K562 (cell line): ENCODE data around the gene AMTN. TPM values are rescaled to one million over a fixed set of nuclear protein-coding genes. Genes with fewer than 3 reads are reported as not detected.

Experiments
- ATAC-seq: fragments of 200-7000 bp; cut with Tn5 transposase; 3 replicates; pipeline ENCODE4 v1.9.1; 2020; ENCODE audit warnings: moderate library complexity
- BruUV-seq: library from RNA; stranded (reverse); fragments of 400-500 nt; replicated peaks from 2 replicates; lab custom pipeline; 2021; lab: Mats Ljungman, UMichigan
- CTCF ChIA-PET: fragments of 300-600 bp; formaldehyde crosslinking; extraction: SDS; loops from one replicate; lab custom pipeline; 2021; ENCODE audit warnings: low intra/inter-chr PET ratio; lab: Yijun Ruan, JAX
- POLR2A ChIA-PET: fragments of 300-600, 350-650 bp; sonication (Branson Sonifier 250); formaldehyde crosslinking; extraction: SDS; loops from one replicate; lab custom pipeline; 2021; ENCODE audit warnings: antibody characterized with exemption, inconsistent platforms; lab: Yijun Ruan, JAX
- DNase-seq, 4 experiments: peaks; one replicate each; pipeline versions ENCODE4 v3.0.0 to v3.0.0-alpha.2; 2011 to 2018; ENCODE audit warnings: low spot score in 3 of 4, mixed read lengths in 3 of 4; ENCODE audit errors: extremely low read depth in 1 of 4
- FAIRE-seq: peaks from 2 replicates; lab custom pipeline; 2011; peaks lifted over from hg19 to GRCh38; lab: Jason Lieb, UNC
- H2AFZ ChIP-seq: 2 replicates; pipeline ENCODE4 v1.6.0; 2011; ENCODE audit warnings: low read depth, low read length, control low read depth, inconsistent platforms
- H3K27ac ChIP-seq: fragments of 200-600 bp; 3 replicates; pipeline ENCODE4 v1.8.0; 2011; ENCODE audit warnings: low read depth, mild to moderate bottlenecking, control low read depth, inconsistent platforms, low read length, moderate library complexity, mixed read lengths; ENCODE audit errors: extremely low read depth
- H3K27me3 ChIP-seq, 2 experiments: fragments of 300-600 bp in 1 of 2; 2 replicates in 1 of 2; 3 replicates in 1 of 2; pipeline versions ENCODE4 v1.6.0 to v1.8.0; 2011; ENCODE audit warnings: inconsistent platforms in 2 of 2, low read length in 2 of 2, mild to moderate bottlenecking in 1 of 2, mixed read lengths in 1 of 2, moderate library complexity in 1 of 2; ENCODE audit not compliant: control insufficient read depth in 2 of 2, insufficient read depth in 2 of 2
- H3K36me3 ChIP-seq: fragments of 300-600 bp; 3 replicates; pipeline ENCODE4 v1.8.0; 2011; ENCODE audit warnings: mild to moderate bottlenecking, low read length, inconsistent platforms; ENCODE audit not compliant: control insufficient read depth, insufficient read depth
- H3K4me1 ChIP-seq, 2 experiments: fragments of 200-600 bp in 1 of 2; replicated peaks in 1 of 2; 2 replicates in 1 of 2; 3 replicates in 1 of 2; pipeline versions ENCODE4 v1.5.1 to v1.8.0; 2011; ENCODE audit warnings: inconsistent platforms in 2 of 2, low read length in 2 of 2, mild to moderate bottlenecking in 1 of 2, mixed read lengths in 1 of 2, moderate library complexity in 1 of 2; ENCODE audit not compliant: control insufficient read depth in 2 of 2, insufficient read depth in 2 of 2
- H3K4me2 ChIP-seq: 2 replicates; pipeline ENCODE4 v1.6.1; 2011; ENCODE audit warnings: low read length, control low read depth, inconsistent platforms, mixed read lengths; ENCODE audit not compliant: insufficient read depth
- H3K4me3 ChIP-seq: fragments of 200-600 bp; sonication (generic), shearing (Covaris generic); 2 replicates; pipeline ENCODE4 v1.5.1; 2016; ENCODE audit warnings: control low read depth, inconsistent platforms
- H3K79me2 ChIP-seq: fragments of 200-600 bp; 3 replicates; pipeline ENCODE4 v1.8.0; 2011; ENCODE audit warnings: low read length, inconsistent platforms; ENCODE audit not compliant: control insufficient read depth, insufficient read depth
- H3K9ac ChIP-seq, 2 experiments: 2 replicates each; pipeline versions ENCODE4 v1.6.0 to v1.6.1; 2011; ENCODE audit warnings: low read depth in 2 of 2, low read length in 2 of 2, control low read depth in 1 of 2, inconsistent platforms in 1 of 2, mild to moderate bottlenecking in 1 of 2, mixed read lengths in 1 of 2; ENCODE audit not compliant: insufficient read depth in 1 of 2
- H3K9me1 ChIP-seq: one replicate; pipeline ENCODE4 v1.6.0; 2011; ENCODE audit warnings: inconsistent platforms, mild to moderate bottlenecking, low read length, moderate library complexity; ENCODE audit not compliant: control insufficient read depth, insufficient read depth
- H3K9me3 ChIP-seq: replicated peaks from 2 replicates; pipeline ENCODE4 v1.5.1; 2011; ENCODE audit warnings: low read depth, low read length, inconsistent platforms; ENCODE audit not compliant: control insufficient read depth, insufficient read depth
- H4K20me1 ChIP-seq: replicated peaks from 2 replicates; pipeline ENCODE4 v1.6.1; 2011; ENCODE audit warnings: low read length, inconsistent platforms, mixed read lengths; ENCODE audit not compliant: control insufficient read depth, insufficient read depth
- CHD7 ChIP-seq: fragments of 200-600 bp; sonication (generic); IDR thresholded peaks from one replicate; pipeline ENCODE4 v1.6.1; 2012; ENCODE audit warnings: mild to moderate bottlenecking, low read depth, low read length, inconsistent platforms
- EZH2 ChIP-seq: IDR thresholded peaks from 2 replicates; pipeline ENCODE4 v1.6.1; 2012; ENCODE audit warnings: low read depth, mild to moderate bottlenecking, inconsistent platforms, low read length, borderline replicate concordance
- HDAC8 ChIP-seq: fragments of 450-650 bp; IDR thresholded peaks from 2 replicates; pipeline ENCODE4 v1.6.1; 2016; ENCODE audit warnings: mild to moderate bottlenecking, missing genetic modification characterization, moderate library complexity, missing compliant biosample characterization
- HINFP ChIP-seq: fragments of 450-650 bp; conservative IDR thresholded peaks from 2 replicates; pipeline ENCODE4 v1.6.1; 2016; ENCODE audit warnings: missing genetic modification characterization, low read depth, mild to moderate bottlenecking, control low read depth, missing compliant biosample characterization
- HNRNPH1 ChIP-seq: fragments of 200-400 bp; formaldehyde crosslinking; optimal IDR thresholded peaks from 2 replicates; pipeline ENCODE3; 2017; ENCODE audit warnings: low read depth, mild to moderate bottlenecking, low read length, moderate library complexity
- SRSF3 ChIP-seq: fragments of 200-400 bp; formaldehyde crosslinking; IDR thresholded peaks from 2 replicates; pipeline ENCODE4 v1.6.1; 2016; ENCODE audit warnings: mild to moderate bottlenecking, low read length, moderate library complexity; ENCODE audit not compliant: insufficient read depth
- THAP12 ChIP-seq: fragments of 250-450 bp; sonication (Bioruptor Pico); IDR thresholded peaks from 2 replicates; pipeline ENCODE4 v1.9.0; 2021; ENCODE audit warnings: mild to moderate bottlenecking, inconsistent platforms
- WGBS: fragments of 100-300 bp; shearing (Covaris generic); methylation state at CpG from one replicate; pipeline ENCODE4 v1.1.6; 2016; ENCODE audit warnings: low coverage, mixed read lengths; ENCODE audit not compliant: insufficient coverage; ENCODE audit errors: missing lambda C conversion rate; 5-methylcytosine and 5-hydroxymethylcytosine counted together
- in situ Hi-C: fragments of 300-500 bp; cut with MboI; formaldehyde crosslinking; loops from 4 replicates; pipeline ENCODE4 v1.15.0; 2018; ENCODE audit warnings: inconsistent platforms, mixed read lengths
- intact Hi-C: fragments of 100-400 bp; cut with micrococcal nuclease; formaldehyde crosslinking; loops from 2 replicates; pipeline ENCODE4 v1.14.2; 2022
- polyA plus RNA-seq, 8 experiments: library from polyadenylated mRNA; depleted of rRNA in 4 of 8; stranded (reverse) in 5 of 8; unstranded in 3 of 8; fragments of >200 nt; fragmentation: Nextera tagmentation in 2 of 8; fragmentation: Illumina TruSeq in 1 of 8; extraction: Ambion mirVana in 2 of 8; extraction: Trizol in 1 of 8; gene quantifications; 2 replicates each; pipeline versions ENCODE4 v1.2.1 to v1.2.3, GENCODE V29; 2011 to 2014; ENCODE audit warnings: inconsistent platforms in 1 of 8, missing spikeins in 1 of 8
- total RNA-seq, 7 experiments: library from RNA; depleted of rRNA in 6 of 7; stranded (reverse); fragments of >200 nt in 6 of 7; fragmentation: Illumina TruSeq in 2 of 7; extraction: Trizol in 2 of 7; gene quantifications; 2 replicates each; pipeline versions ENCODE4 v1.2.1 to v1.2.3, GENCODE V29; 2011 to 2021; ENCODE audit warnings: low replicate concordance in 1 of 7

AMTN gene
- total and polyA plus RNA-seq, 9 of the 15 experiments (the other 6 are each of a cell fraction or from before 2014, with no cell fraction given), result not detected

- H3K36me3 ChIP-seq, result no peaks in the 10 kb centered on the region
- no peak for FAIRE-seq
- 3% methylated on average over 3 of the region's 3 CpGs for WGBS
- CTCF ChIA-PET, result no interaction called here
- ATAC-seq, result no peak
- BruUV-seq, result no TSS peak
- intact Hi-C loops, result no loop called here
- H3K79me2 ChIP-seq, result no peaks in the 10 kb centered on the region
- H3K9ac ChIP-seq, result no peak overlapping the region
- no peak for DNase-seq
- H3K4me2 ChIP-seq, result no peak overlapping the region
- no peak overlapping the region for H3K27ac ChIP-seq
- H3K4me1 ChIP-seq, result no peaks in the 10 kb centered on the region
- H2AFZ ChIP-seq, result no peak overlapping the region
- in situ Hi-C loops, result no loop called here
- no peaks in the 10 kb centered on the region for H3K9me3 ChIP-seq
- no peaks in the 10 kb centered on the region for H3K9me1 ChIP-seq
- POLR2A ChIA-PET, result no interaction called here
- H3K4me3 ChIP-seq, result no peak overlapping the region
- H3K27me3 ChIP-seq, result no peaks in the 10 kb centered on the region
- H4K20me1 ChIP-seq, result no peaks in the 10 kb centered on the region
- TF ChIP-seq HINFP (tag) (no peak), HDAC8 (tag) (no peak), SRSF3 (no peak), EZH2 (no peak), HNRNPH1 (no peak), THAP12 (CRISPR knock-in tag) (no peak), CHD7 (no peak)
Observed at GRCh38 chr4:70488748-70489147, 29.6 kb upstream of the AMTN start.
